ENCODE results near the gene RTTN. TPM values are rescaled to one million over a fixed set of nuclear protein-coding genes. Genes with fewer than 3 reads are reported as not detected.

The RTTN gene
- total and polyA plus RNA-seq, 2 of the 4 experiments (the other 2 are of a cell fraction) = 5.8 to 19.9 TPM

- POLR2A ChIA-PET (ENCODE audit: unreplicated experiment) = no interaction called here
- no peak overlapping the region for H3K4me3 ChIP-seq (ENCODE audit: insufficient read depth, low read depth, low read length)
- peaks cover 4% of the 10 kb centered on the region for H3K36me3 ChIP-seq (ENCODE audit: control insufficient read depth, insufficient read depth, low read length)
- no peak overlapping the region for H2AK9ac ChIP-seq (replicated peaks; ENCODE audit: low read depth, low read length, poor library complexity)
- H2BK5ac ChIP-seq (ENCODE audit: low read depth, low read length, poor library complexity, severe bottlenecking) = no peak overlapping the region
- H3K27ac ChIP-seq (ENCODE audit: insufficient read depth, low read length) = no peak overlapping the region
- no peak overlapping the region for H2BK120ac ChIP-seq (ENCODE audit: low read depth, low read length)
- ATAC-seq (ENCODE audit: low read depth) (no peak), DNase-seq (no peak)
- no peaks in the 10 kb centered on the region for H3K4me1 ChIP-seq (ENCODE audit: control insufficient read depth, insufficient read depth, low read length)
- in situ Hi-C loops (cut with MboI; ENCODE audit: low sequenced_read_pairs) = no loop called here
- no peak overlapping the region for H3K56ac ChIP-seq (ENCODE audit: extremely low read depth, insufficient read depth, low read length)
- no peak overlapping the region for H2AFZ ChIP-seq (replicated peaks; ENCODE audit: low read length, poor library complexity)
- no peak overlapping the region for H3K18ac ChIP-seq (ENCODE audit: low read depth, low read length)
- no peak for TF ChIP-seq POLR2A (IDR thresholded peaks at IDR 0.05; ENCODE audit: low read depth, low read length)
- TF ChIP-seq USF2 (IDR thresholded peaks at IDR 0.05; ENCODE audit: low read depth, low read length) = no peak
- TF ChIP-seq CTCF (conservative IDR thresholded peaks at IDR 0.05; ENCODE audit: low read depth, low read length) = no peak
- no peaks in the 10 kb centered on the region for H3K9me1 ChIP-seq (ENCODE audit: insufficient read depth, low read length)
- no peak overlapping the region for H4K8ac ChIP-seq (ENCODE audit: low read depth in 2 of 2, low read length in 2 of 2)
- no peak overlapping the region for H2BK20ac ChIP-seq (ENCODE audit: low read depth, low read length)
- intact Hi-C loops (cut with micrococcal nuclease) = no loop called here
- WGBS, 2 experiments (ENCODE audit: extremely low coverage in 2 of 2, insufficient read length in 1 of 2) = 90% methylated on average over 2 of the region's 2 CpGs; no CpG with 5 or more reads in 1 of the 2 experiments
- H3K4ac ChIP-seq (ENCODE audit: low read depth, low read length) = no peak overlapping the region
- H3K9ac ChIP-seq (ENCODE audit: low read depth, low read length) = no peak overlapping the region
- H4K5ac ChIP-seq (ENCODE audit: low read depth, low read length) = no peak overlapping the region
- no TSS peak for BruUV-seq (replicated peaks)
- H4K91ac ChIP-seq (ENCODE audit: insufficient read depth, low read depth, low read length) = no peak overlapping the region
- dilution Hi-C loops (cut with HindIII; ENCODE audit: low sequenced_read_pairs, unreplicated experiment) = no loop called here
- H3K23ac ChIP-seq (ENCODE audit: low read depth, low read length) = no peak overlapping the region
- H3K14ac ChIP-seq (replicated peaks; ENCODE audit: low read depth, low read length) = no peak overlapping the region
- H3K9me3 ChIP-seq (ENCODE audit: control insufficient read depth, insufficient read depth, low read length) = no peaks in the 10 kb centered on the region
- H3K79me1 ChIP-seq (ENCODE audit: low read depth in 1 of 2, low read length in 2 of 2) = no peaks in the 10 kb centered on the region
- no peak overlapping the region for H3K4me2 ChIP-seq (ENCODE audit: low read depth, low read length)
- CTCF ChIA-PET = no interaction called here
- no peaks in the 10 kb centered on the region for H4K20me1 ChIP-seq (ENCODE audit: insufficient read depth, low read length)
- H3K27me3 ChIP-seq (ENCODE audit: control insufficient read depth, insufficient read depth, low read length) = no peaks in the 10 kb centered on the region
- H2AK5ac ChIP-seq (ENCODE audit: low read depth, low read length) = no peak overlapping the region
- no peak overlapping the region for H2BK15ac ChIP-seq (ENCODE audit: low read depth, low read length)
These were observed 181.4 kb downstream of the RTTN start for GRCh38 chr18:70024093-70024492.
